ENCODE measurements around the gene RO60.
A peak's percentile ranks its signal among the peaks of the same experiment; 100 is the strongest.
"Not testable (repeated sequence)": the region's sequence is repeated elsewhere in the genome, so short reads cannot be mapped to it uniquely, and the experiment has no call there.

RO60 gene

GRCh38 chr1:193059282-193060114, at the start of gene RO60, which contains the start of gene UCHL5:
Gene RO60 (plus strand): TSS chr1:193059612. CDS start chr1:193069055, 9,443 bp downstream.
Gene UCHL5 (minus strand): TSS chr1:193059360. CDS start chr1:193059260, 100 bp downstream.
- no peaks in the 10 kb centered on the region for H3K9me3 Mint-ChIP-seq
- DNase-seq (ENCODE audit: low spot score in 2 of 2) (peak; percentile 80 to 88), ATAC-seq (ENCODE audit: low read depth) (peak; percentile 91)
- peaks cover 1% of the 10 kb centered on the region for H3K36me3 Mint-ChIP-seq
- peak within 1 kb of the TSS; percentile 96 for H3K27ac Mint-ChIP-seq
- peak within 1 kb of the TSS; percentile 98 for H3K4me3 Mint-ChIP-seq
- H3K4me1 Mint-ChIP-seq = peaks cover 24% of the 10 kb centered on the region
- no peaks in the 10 kb centered on the region for H3K27me3 Mint-ChIP-seq

GRCh38 chr1:193011406-193011805, 48.0 kb upstream of the RO60 start:
- Mint-ChIP-seq H3K27me3 (no peaks in the 10 kb centered on the region), H3K36me3 (peaks cover 3% of the 10 kb centered on the region), H3K4me3 (no peak overlapping the region), H3K9me3 (peaks cover 1% of the 10 kb centered on the region), H3K4me1 (no peaks in the 10 kb centered on the region), H3K27ac (no peak overlapping the region)
- DNase-seq (ENCODE audit: low spot score in 2 of 2) (no peak), ATAC-seq (ENCODE audit: low read depth) (no peak)

- no peak overlapping the region for H3K27ac Mint-ChIP-seq
- H3K4me3 Mint-ChIP-seq = no peak overlapping the region
- no peaks in the 10 kb centered on the region for H3K9me3 Mint-ChIP-seq
- no peaks in the 10 kb centered on the region for H3K4me1 Mint-ChIP-seq
- no peak for DNase-seq (ENCODE audit: low spot score in 2 of 2)
- no peak for ATAC-seq (ENCODE audit: low read depth)
- H3K36me3 Mint-ChIP-seq = peaks cover 2% of the 10 kb centered on the region
- no peaks in the 10 kb centered on the region for H3K27me3 Mint-ChIP-seq
These were observed 46.4 kb upstream of the RO60 start for GRCh38 chr1:193013005-193013404.

- Mint-ChIP-seq H3K27ac (no peak overlapping the region), H3K27me3 (no peaks in the 10 kb centered on the region), H3K4me1 (no peaks in the 10 kb centered on the region), H3K4me3 (no peak overlapping the region), H3K9me3 (no peaks in the 10 kb centered on the region), H3K36me3 (peaks cover 2% of the 10 kb centered on the region)
- DNase-seq (ENCODE audit: low spot score in 2 of 2) (no peak), ATAC-seq (ENCODE audit: low read depth) (no peak)
These were observed 45.7 kb upstream of the RO60 start for GRCh38 chr1:193013707-193014106.

GRCh38 chr1:193014400-193014799, 45.0 kb upstream of the RO60 start:
- Mint-ChIP-seq H3K27me3 (no peaks in the 10 kb centered on the region), H3K9me3 (no peaks in the 10 kb centered on the region), H3K27ac (no peak overlapping the region), H3K4me1 (no peaks in the 10 kb centered on the region), H3K4me3 (no peak overlapping the region), H3K36me3 (peaks cover 2% of the 10 kb centered on the region)
- DNase-seq (ENCODE audit: low spot score in 2 of 2) (no peak), ATAC-seq (ENCODE audit: low read depth) (no peak)

- ATAC-seq (ENCODE audit: low read depth) (no peak), DNase-seq (ENCODE audit: low spot score in 2 of 2) (no peak)
- peaks cover 2% of the 10 kb centered on the region for H3K36me3 Mint-ChIP-seq
- H3K27me3 Mint-ChIP-seq = no peaks in the 10 kb centered on the region
- H3K9me3 Mint-ChIP-seq = no peaks in the 10 kb centered on the region
- H3K4me1 Mint-ChIP-seq = no peaks in the 10 kb centered on the region
- no peak overlapping the region for H3K27ac Mint-ChIP-seq
- H3K4me3 Mint-ChIP-seq = no peak overlapping the region
These were observed 42.6 kb upstream of the RO60 start for GRCh38 chr1:193016788-193017187.

GRCh38 chr1:193019442-193020026, 39.9 kb upstream of the RO60 start:
- ATAC-seq (ENCODE audit: low read depth) (peak; percentile 43), DNase-seq (ENCODE audit: low spot score in 2 of 2) (peak in 1 of 2 donors; percentile 43)
- Mint-ChIP-seq H3K4me1 (no peaks in the 10 kb centered on the region), H3K36me3 (peaks cover 5% of the 10 kb centered on the region), H3K27ac (no peak overlapping the region), H3K4me3 (no peak overlapping the region), H3K9me3 (no peaks in the 10 kb centered on the region), H3K27me3 (no peaks in the 10 kb centered on the region)

- Mint-ChIP-seq H3K36me3 (peaks cover 14% of the 10 kb centered on the region), H3K27me3 (no peaks in the 10 kb centered on the region), H3K27ac (no peak overlapping the region), H3K4me1 (no peaks in the 10 kb centered on the region), H3K4me3 (no peak overlapping the region), H3K9me3 (no peaks in the 10 kb centered on the region)
- DNase-seq (ENCODE audit: low spot score in 2 of 2) (no peak), ATAC-seq (ENCODE audit: low read depth) (no peak)
These were observed 34.2 kb upstream of the RO60 start for GRCh38 chr1:193025218-193025617.

- DNase-seq (ENCODE audit: low spot score in 2 of 2) = no peak
- Mint-ChIP-seq H3K27me3 (no peaks in the 10 kb centered on the region), H3K36me3 (peaks cover 19% of the 10 kb centered on the region), H3K9me3 (no peaks in the 10 kb centered on the region), H3K27ac (no peak overlapping the region), H3K4me3 (no peak overlapping the region), H3K4me1 (peaks cover 5% of the 10 kb centered on the region)
- no peak for ATAC-seq (ENCODE audit: low read depth)
These were observed 29.1 kb upstream of the RO60 start for GRCh38 chr1:193030280-193030679.

- no peak overlapping the region for H3K4me3 Mint-ChIP-seq
- no peaks in the 10 kb centered on the region for H3K9me3 Mint-ChIP-seq
- H3K4me1 Mint-ChIP-seq = peaks cover 10% of the 10 kb centered on the region
- DNase-seq (ENCODE audit: low spot score in 2 of 2) = no peak
- no peak for ATAC-seq (ENCODE audit: low read depth)
- H3K27ac Mint-ChIP-seq = no peak overlapping the region
- H3K36me3 Mint-ChIP-seq = peaks cover 14% of the 10 kb centered on the region
- H3K27me3 Mint-ChIP-seq = no peaks in the 10 kb centered on the region
These were observed 28.0 kb upstream of the RO60 start for GRCh38 chr1:193031431-193031830.

GRCh38 chr1:193032643-193033427, 26.6 kb upstream of the RO60 start:
- H3K9me3 Mint-ChIP-seq; H3K27me3 Mint-ChIP-seq; H3K27ac Mint-ChIP-seq; ATAC-seq (ENCODE audit: low read depth); DNase-seq (ENCODE audit: low spot score in 2 of 2); H3K4me3 Mint-ChIP-seq: not testable (repeated sequence)
- peaks cover 16% of the 10 kb centered on the region for H3K4me1 Mint-ChIP-seq
- peaks cover 14% of the 10 kb centered on the region for H3K36me3 Mint-ChIP-seq

- Mint-ChIP-seq H3K27ac (no peak overlapping the region), H3K36me3 (peaks cover 12% of the 10 kb centered on the region), H3K9me3 (no peaks in the 10 kb centered on the region), H3K4me1 (peaks cover 16% of the 10 kb centered on the region), H3K4me3 (no peak overlapping the region), H3K27me3 (no peaks in the 10 kb centered on the region)
- DNase-seq (ENCODE audit: low spot score in 2 of 2) (no peak), ATAC-seq (ENCODE audit: low read depth) (no peak)
These were observed 25.8 kb upstream of the RO60 start for GRCh38 chr1:193033610-193034009.

GRCh38 chr1:193036337-193037047, 22.9 kb upstream of the RO60 start:
- no peak for DNase-seq (ENCODE audit: low spot score in 2 of 2)
- H3K27ac Mint-ChIP-seq = no peak overlapping the region
- peaks cover 12% of the 10 kb centered on the region for H3K36me3 Mint-ChIP-seq
- peaks cover 16% of the 10 kb centered on the region for H3K4me1 Mint-ChIP-seq
- no peaks in the 10 kb centered on the region for H3K9me3 Mint-ChIP-seq
- ATAC-seq (ENCODE audit: low read depth) = no peak
- H3K4me3 Mint-ChIP-seq = no peak overlapping the region
- no peaks in the 10 kb centered on the region for H3K27me3 Mint-ChIP-seq
